ENCODE data around the gene TFF3.

The TFF3 gene

DNA sequence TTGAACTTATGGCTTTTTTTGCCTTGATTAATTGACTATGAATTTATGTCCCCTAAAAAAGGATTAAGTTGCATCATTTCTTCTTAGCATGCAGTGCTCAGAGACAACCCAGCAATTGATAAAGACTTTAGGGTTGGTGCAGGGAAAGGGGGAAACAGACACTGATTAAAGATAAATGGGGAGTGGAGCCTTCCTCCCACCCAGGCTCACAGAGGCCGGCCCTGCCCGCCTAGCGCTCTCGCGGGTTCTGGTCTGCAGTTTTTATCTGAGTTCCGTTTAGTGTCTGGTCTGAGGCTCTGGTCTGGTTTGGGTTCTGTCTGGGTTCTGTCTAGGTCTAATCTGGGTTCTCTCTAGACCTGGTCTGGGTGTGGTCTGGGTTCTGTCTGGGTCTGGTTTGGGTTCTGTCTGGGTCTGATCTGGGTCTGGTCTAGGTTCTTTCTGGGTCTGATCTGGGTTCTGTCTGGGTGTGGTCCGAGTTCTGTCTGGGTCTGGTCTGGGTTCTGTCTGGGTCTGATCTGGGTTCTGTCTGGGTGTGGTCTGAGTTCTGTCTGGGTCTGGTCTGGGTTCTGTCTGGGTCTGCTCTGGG, 48.1 kb downstream of the TFF3 start:
- no peak for DNase-seq (ENCODE audit: low read depth)

DNA sequence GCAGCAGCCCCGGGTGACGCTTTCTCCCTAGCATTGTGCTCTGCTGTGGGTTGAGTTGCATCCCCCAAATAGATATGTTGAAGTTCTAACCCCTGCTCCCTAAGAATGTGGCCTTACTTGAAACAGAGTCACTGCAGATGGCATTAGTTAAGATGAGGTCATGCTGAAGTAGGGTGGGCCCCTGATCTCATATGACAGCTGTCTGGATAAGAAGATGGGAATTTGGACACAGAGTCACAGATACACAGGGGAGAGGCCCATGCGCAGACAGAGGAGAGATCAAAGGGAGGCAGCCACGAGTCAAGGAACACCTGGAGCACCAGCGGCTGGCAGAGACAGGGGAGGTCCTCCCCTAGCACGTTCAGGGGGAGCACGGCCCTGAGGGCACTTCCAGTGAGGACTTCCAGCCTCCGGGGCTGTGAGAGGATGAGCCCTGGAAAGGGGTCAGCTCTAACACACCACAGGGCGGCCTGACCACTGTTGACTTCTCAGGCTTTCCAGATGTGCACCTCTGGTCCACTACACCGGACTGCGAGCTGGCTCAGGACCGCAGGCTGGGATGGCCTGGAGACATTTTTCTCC, 49.9 kb downstream of the TFF3 start:
- no peak for DNase-seq (ENCODE audit: low read depth)

- DNase-seq (ENCODE audit: low read depth): no peak
Measured at GRCh38 chr21:42264245-42265195, 50.7 kb downstream of the TFF3 start.

DNA sequence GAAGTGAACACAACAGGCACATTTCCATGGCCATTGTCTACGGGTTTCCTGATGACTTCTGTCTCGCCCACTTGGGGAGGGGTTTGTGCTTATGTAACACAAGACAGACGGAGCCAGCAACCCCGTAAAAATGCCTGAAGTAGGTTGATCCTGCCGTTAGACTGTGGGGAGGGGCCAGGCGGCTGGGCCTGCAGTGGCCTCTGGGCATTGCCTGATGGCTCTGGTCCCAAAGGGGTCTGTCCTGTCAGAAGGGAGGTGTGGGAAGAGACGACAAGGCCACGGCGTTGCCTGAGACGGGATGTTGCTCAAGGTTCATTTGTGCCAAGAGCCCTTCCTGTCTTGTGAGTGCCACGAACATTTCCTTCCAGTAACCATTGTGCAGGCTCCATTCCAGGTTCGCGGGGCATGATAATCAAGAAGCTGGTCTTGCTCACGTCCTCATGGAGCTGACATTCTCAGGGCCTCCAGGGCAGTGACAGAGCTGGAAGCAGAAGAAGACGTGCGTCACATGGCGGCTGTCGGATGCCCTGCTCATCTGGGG, 51.5 kb downstream of the TFF3 start:
- DNase-seq (ENCODE audit: low read depth): no peak

- no peak for DNase-seq (ENCODE audit: low read depth)
Measured at GRCh38 chr21:42262831-42263231, 52.4 kb downstream of the TFF3 start.

DNA sequence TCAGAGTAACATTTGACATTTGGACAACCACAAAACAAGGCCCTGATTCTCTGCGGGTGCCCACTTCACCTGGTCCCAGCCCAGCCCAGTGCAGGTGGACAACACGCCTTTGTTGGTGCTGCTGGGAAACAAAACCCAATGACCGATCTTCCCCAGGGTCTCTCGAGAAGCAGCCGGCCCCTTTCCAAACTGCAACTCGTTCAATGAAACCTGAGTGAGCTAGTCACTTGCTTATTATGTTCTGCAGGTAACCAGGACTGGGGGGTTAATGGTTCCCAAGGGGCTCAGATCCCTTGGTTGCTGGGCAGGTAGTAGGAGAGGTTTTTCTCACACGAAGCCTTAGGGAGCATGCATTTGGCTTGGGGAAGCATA, 53.4 kb downstream of the TFF3 start:
- DNase-seq (ENCODE audit: low read depth): no peak
